B cell (primary cell): ENCODE measurements around the gene DGAT2. TPM values are rescaled to one million over a fixed set of nuclear protein-coding genes. Genes with fewer than 3 reads are reported as not detected.

Experiments
- ATAC-seq: fragments of 200-7000 bp; cut with Tn5 transposase; one replicate; pipeline ENCODE4 v1.10.0; 2021; ENCODE audit warnings: low read depth, mild to moderate bottlenecking, moderate number of reproducible peaks, moderate library complexity
- CTCF ChIA-PET: fragments of 350-600 bp; sonication (Branson Sonifier 250); formaldehyde crosslinking; loops from one replicate; lab custom pipeline; 2021; ENCODE audit warnings: antibody characterized with exemption, inconsistent platforms; lab: Charles Lee
- POLR2A ChIA-PET: fragments of 350-600 bp; sonication (Branson Sonifier 250); formaldehyde crosslinking; loops from one replicate; lab custom pipeline; 2021; ENCODE audit warnings: antibody characterized with exemption; lab: Charles Lee
- DNase-seq: peaks from one replicate; pipeline ENCODE4 v3.0.0; 2013
- H2AFZ ChIP-seq: 2 replicates; pipeline ENCODE4 v1.6.1; 2012; ENCODE audit warnings: mild to moderate bottlenecking, low read depth, low read length; ENCODE audit not compliant: insufficient read depth, poor library complexity, severe bottlenecking
- H3K27ac ChIP-seq, 2 donors: 1 replicate in 1 of 2; 2 replicates in 1 of 2; pipeline ENCODE4 v1.5.1; 2012 to 2013; ENCODE audit warnings: low read length in 2 of 2, mild to moderate bottlenecking in 2 of 2, moderate library complexity in 1 of 2
- H3K27me3 ChIP-seq, 4 experiments: fragments of 200-600 bp in 1 of 4; sonication (generic) in 1 of 4; replicated peaks in 1 of 4; 1 replicate in 2 of 4; 2 replicates in 2 of 4; pipeline versions ENCODE4 v1.6.1 to v1.7.0; 2013 to 2016; ENCODE audit warnings: low read length in 3 of 4, mild to moderate bottlenecking in 2 of 4, mixed read lengths in 1 of 4, moderate library complexity in 1 of 4; ENCODE audit not compliant: insufficient read depth in 4 of 4, control insufficient read depth in 3 of 4; ENCODE audit errors: control extremely low read depth in 1 of 4
- H3K36me3 ChIP-seq, 2 experiments: replicated peaks in 1 of 2; 1 replicate in 1 of 2; 2 replicates in 1 of 2; pipeline versions ENCODE4 v1.6.1 to v1.7.1; 2013; ENCODE audit warnings: low read length in 1 of 2; ENCODE audit not compliant: insufficient read depth in 2 of 2, control insufficient read depth in 1 of 2; ENCODE audit errors: control extremely low read depth in 1 of 2, extremely low read depth in 1 of 2
- H3K4me1 ChIP-seq, 2 donors: fragments of 200-600 bp in 1 of 2; sonication (generic) in 1 of 2; 1 replicate in 1 of 2; 2 replicates in 1 of 2; pipeline versions ENCODE4 v1.5.1 to v1.6.1; 2013 to 2017; ENCODE audit warnings: low read length in 2 of 2; ENCODE audit not compliant: control insufficient read depth in 2 of 2, insufficient read depth in 2 of 2
- H3K4me2 ChIP-seq: replicated peaks from 2 replicates; pipeline ENCODE3; 2012; ENCODE audit warnings: mild to moderate bottlenecking, low read depth, low read length; ENCODE audit not compliant: poor library complexity, severe bottlenecking
- H3K4me3 ChIP-seq, 5 experiments: fragments of 200-600 bp in 1 of 5; sonication (generic) in 1 of 5; 1 replicate in 3 of 5; 2 replicates in 2 of 5; pipeline versions ENCODE4 v1.5.1 to v1.7.0; 2011 to 2016; ENCODE audit warnings: low read length in 4 of 5, mild to moderate bottlenecking in 4 of 5, low read depth in 2 of 5, control low read depth in 1 of 5, moderate library complexity in 1 of 5; ENCODE audit not compliant: insufficient read depth in 1 of 5; ENCODE audit errors: control extremely low read depth in 1 of 5, extremely low read depth in 1 of 5
- H3K79me2 ChIP-seq: fragments of 200-600 bp; sonication (generic); one replicate; pipeline ENCODE4 v1.6.0; 2016; ENCODE audit warnings: low read length; ENCODE audit not compliant: control insufficient read depth, insufficient read depth
- H3K9ac ChIP-seq: fragments of 200-600 bp; sonication (generic); 2 replicates; pipeline ENCODE4 v1.6.1; 2017; ENCODE audit warnings: mild to moderate bottlenecking, low read length, moderate library complexity
- H3K9me3 ChIP-seq, 3 donors: one replicate each; pipeline versions ENCODE4 v1.6.1 to v1.7.1; 2013; ENCODE audit warnings: low read length in 2 of 3; ENCODE audit not compliant: control insufficient read depth in 2 of 3, insufficient read depth in 1 of 3; ENCODE audit errors: control extremely low read depth in 1 of 3
- H4K20me1 ChIP-seq: 2 replicates; pipeline ENCODE4 v1.6.0; 2012; ENCODE audit warnings: mild to moderate bottlenecking, low read length; ENCODE audit not compliant: insufficient read depth, control insufficient read depth, poor library complexity, severe bottlenecking
- H3K27ac Mint-ChIP-seq: one replicate; pipeline ENCODE4 v1.8.0; 2021; ENCODE audit warnings: mixed read lengths
- H3K27me3 Mint-ChIP-seq: one replicate; pipeline ENCODE4 v1.8.0; 2021; ENCODE audit warnings: mixed read lengths
- H3K4me1 Mint-ChIP-seq: one replicate; pipeline ENCODE4 v1.8.0; 2021; ENCODE audit warnings: mixed read lengths
- H3K4me3 Mint-ChIP-seq: one replicate; pipeline ENCODE4 v1.8.0; 2021; ENCODE audit warnings: mixed read lengths
- H3K9me3 Mint-ChIP-seq: one replicate; pipeline ENCODE4 v1.8.0; 2022; ENCODE audit warnings: mixed read lengths; ENCODE audit not compliant: insufficient read depth
- CTCF ChIP-seq: fragments of 200-600 bp; IDR thresholded peaks from one replicate; pipeline ENCODE4 v1.8.0; 2022; ENCODE audit warnings: antibody characterized with exemption, mild to moderate bottlenecking
- EZH2 ChIP-seq: IDR thresholded peaks from 2 replicates; pipeline ENCODE4 v1.6.1; 2012; ENCODE audit warnings: borderline replicate concordance, low read depth, mild to moderate bottlenecking, moderate library complexity, low read length; ENCODE audit not compliant: insufficient read depth, poor library complexity, severe bottlenecking
- WGBS: methylation state at CpG from one replicate; pipeline ENCODE4 v1.1.5; 2013; ENCODE audit warnings: missing lambda C conversion rate; ENCODE audit not compliant: insufficient coverage; 5-methylcytosine and 5-hydroxymethylcytosine counted together
- intact Hi-C: fragments of 100-400 bp; cut with micrococcal nuclease; formaldehyde crosslinking; loops from one replicate; pipeline ENCODE4 v1.10.0; 2022
- polyA plus RNA-seq: library from polyadenylated mRNA; depleted of rRNA; stranded (reverse); fragments of >200 nt; gene quantifications from 2 replicates; pipeline ENCODE4 v1.2.3, GENCODE V29; 2012
- total RNA-seq, 2 donors: library from RNA; stranded (reverse); fragments of 120-200 nt in 1 of 2; gene quantifications; 1 replicate in 1 of 2; 2 replicates in 1 of 2; pipeline versions ENCODE4 v1.2.3 to v1.2.4, GENCODE V29; 2013 to 2022

DGAT2 gene
- total and polyA plus RNA-seq, 2 donors (not counting 1 experiment from before 2014, with no cell fraction given) = 5.8 to 6.5 TPM

GRCh38 chr11:75733431-75734107, 35.0 kb upstream of the DGAT2 start:
- H3K9ac ChIP-seq = no peak overlapping the region
- Mint-ChIP-seq H3K27ac (no peak overlapping the region), H3K27me3 (peaks cover 27% of the 10 kb centered on the region), H3K9me3 (no peaks in the 10 kb centered on the region), H3K4me3 (no peak overlapping the region), H3K4me1 (no peaks in the 10 kb centered on the region)
- no peak for ATAC-seq
- CTCF ChIA-PET = no interaction called here
- no peak overlapping the region for H2AFZ ChIP-seq
- DNase-seq = no peak
- no peaks in the 10 kb centered on the region for H3K79me2 ChIP-seq
- intact Hi-C loops = no loop called here
- no peak for TF ChIP-seq EZH2
- TF ChIP-seq CTCF = no peak
- no peaks in the 10 kb centered on the region for H3K36me3 ChIP-seq
- WGBS = 90% methylated on average over 4 of the region's 5 CpGs
- H3K27me3 ChIP-seq = peaks cover 0 to 7% (median 3%) of the 10 kb centered on the region in 4 experiments
- peaks cover 0 to 5% (median 0%) of the 10 kb centered on the region in 3 donors for H3K9me3 ChIP-seq
- no peak overlapping the region for H3K4me2 ChIP-seq
- no peaks in the 10 kb centered on the region for H4K20me1 ChIP-seq
- H3K4me1 ChIP-seq = no peaks in the 10 kb centered on the region
- no peak overlapping the region for H3K27ac ChIP-seq
- POLR2A ChIA-PET = no interaction called here
- H3K4me3 ChIP-seq = no peak overlapping the region

GRCh38 chr11:75734491-75735180, 33.9 kb upstream of the DGAT2 start:
- POLR2A ChIA-PET = no interaction called here
- no peak for TF ChIP-seq CTCF
- no peak for TF ChIP-seq EZH2
- H3K4me2 ChIP-seq = no peak overlapping the region
- Mint-ChIP-seq H3K27me3 (peaks cover 31% of the 10 kb centered on the region), H3K27ac (no peak overlapping the region), H3K4me3 (no peak overlapping the region), H3K9me3 (no peaks in the 10 kb centered on the region), H3K4me1 (no peaks in the 10 kb centered on the region)
- no peak overlapping the region for H3K9ac ChIP-seq
- CTCF ChIA-PET = interaction anchor here (0.8 kb wide), 1 partner anchor 29 kb away, joined by 3 read pairs; no protein-coding TSS in a partner anchor
- 58% methylated on average over 4 of the region's 5 CpGs for WGBS
- no peaks in the 10 kb centered on the region for H3K36me3 ChIP-seq
- ATAC-seq = no peak
- intact Hi-C loops = no loop called here
- no peak for DNase-seq
- no peaks in the 10 kb centered on the region for H4K20me1 ChIP-seq
- no peak overlapping the region for H2AFZ ChIP-seq
- H3K4me3 ChIP-seq = no peak overlapping the region
- no peaks in the 10 kb centered on the region for H3K79me2 ChIP-seq
- peaks cover 0 to 5% (median 0%) of the 10 kb centered on the region in 3 donors for H3K9me3 ChIP-seq
- no peaks in the 10 kb centered on the region for H3K4me1 ChIP-seq
- no peak overlapping the region for H3K27ac ChIP-seq
- peaks cover 0 to 7% (median 3%) of the 10 kb centered on the region in 4 experiments for H3K27me3 ChIP-seq
